WTC11 (cell line): ENCODE data around the gene PIAS2. TPM values are rescaled to one million over a fixed set of nuclear protein-coding genes. Genes with fewer than 3 reads are reported as not detected.

Experiments
- ATAC-seq: fragments of 200-7000 bp; cut with Tn5 transposase; 2 replicates; pipeline ENCODE4 v1.10.0; 2021; ENCODE audit warnings: mild to moderate bottlenecking, moderate library complexity
- CTCF ChIA-PET: fragments of 300-600 bp; sonication (Branson Sonifier 250); formaldehyde crosslinking; loops from one replicate; lab custom pipeline; 2021; ENCODE audit warnings: antibody characterized with exemption; lab: Charles Lee
- POLR2A ChIA-PET: fragments of 350-600 bp; sonication (Branson Sonifier 250); formaldehyde crosslinking; loops from one replicate; lab custom pipeline; 2021; ENCODE audit warnings: antibody characterized with exemption; lab: Charles Lee
- DNase-seq: peaks from one replicate; pipeline ENCODE4 v3.0.0; 2021; ENCODE audit warnings: low spot score
- H3K27ac Mint-ChIP-seq: 2 replicates; pipeline ENCODE4 v1.8.0; 2021; ENCODE audit warnings: mixed read lengths
- H3K27me3 Mint-ChIP-seq: 2 replicates; pipeline ENCODE4 v1.8.0; 2021; ENCODE audit warnings: low read depth, mild to moderate bottlenecking, moderate library complexity, mixed read lengths
- H3K36me3 Mint-ChIP-seq: 2 replicates; pipeline ENCODE4 v1.8.0; 2021; ENCODE audit warnings: mixed read lengths
- H3K4me1 Mint-ChIP-seq: 2 replicates; pipeline ENCODE4 v1.8.0; 2022; ENCODE audit warnings: mixed read lengths
- H3K4me3 Mint-ChIP-seq: 2 replicates; pipeline ENCODE4 v1.8.0; 2021; ENCODE audit warnings: mild to moderate bottlenecking, moderate library complexity, mixed read lengths
- H3K9me3 Mint-ChIP-seq: 2 replicates; pipeline ENCODE4 v1.8.0; 2021; ENCODE audit warnings: mixed read lengths
- ATF1 ChIP-seq: sonication (generic); formaldehyde crosslinking; IDR thresholded peaks from 2 replicates; pipeline ENCODE4 v1.8.1; 2023; ENCODE audit warnings: mild to moderate bottlenecking, moderate library complexity, missing genetic modification reagents
- ATF2 ChIP-seq: sonication (generic); formaldehyde crosslinking; IDR thresholded peaks from 2 replicates; pipeline ENCODE4 v1.8.1; 2022; ENCODE audit warnings: low read depth, missing genetic modification reagents, borderline replicate concordance
- CDX4 ChIP-seq: fragments of 250-450 bp; sonication (Bioruptor Pico); IDR thresholded peaks from 2 replicates; pipeline ENCODE4 v1.9.0; 2021; ENCODE audit warnings: moderate library complexity, mild to moderate bottlenecking, inconsistent platforms, borderline replicate concordance
- CTCF ChIP-seq: fragments of 200-600 bp; IDR thresholded peaks from 2 replicates; pipeline ENCODE4 v1.8.0; 2022; ENCODE audit warnings: antibody characterized with exemption
- E2F1 ChIP-seq: sonication (generic); formaldehyde crosslinking; IDR thresholded peaks from 2 replicates; pipeline ENCODE4 v1.8.0; 2022; ENCODE audit warnings: mild to moderate bottlenecking, missing genetic modification reagents
- EMX1 ChIP-seq: fragments of 250-450 bp; sonication (Bioruptor Pico); IDR thresholded peaks from 2 replicates; pipeline ENCODE4 v1.8.0; 2021; ENCODE audit warnings: mild to moderate bottlenecking
- ESRRA ChIP-seq: sonication (generic); formaldehyde crosslinking; IDR thresholded peaks from 2 replicates; pipeline ENCODE4 v1.8.1; 2022; ENCODE audit warnings: mild to moderate bottlenecking, missing genetic modification reagents, borderline replicate concordance
- HMGA2 ChIP-seq: fragments of 250-450 bp; sonication (Bioruptor Pico); IDR thresholded peaks from 2 replicates; pipeline ENCODE4 v1.4.0; 2021; ENCODE audit warnings: mild to moderate bottlenecking, moderate library complexity
- JAZF1 ChIP-seq: fragments of 250-450 bp; sonication (Bioruptor Pico); IDR thresholded peaks from 2 replicates; pipeline ENCODE4 v1.9.0; 2021; ENCODE audit warnings: moderate library complexity, mild to moderate bottlenecking, inconsistent platforms
- JUN ChIP-seq: sonication (generic); formaldehyde crosslinking; IDR thresholded peaks from 2 replicates; pipeline ENCODE4 v1.8.0; 2023; ENCODE audit warnings: mild to moderate bottlenecking, missing genetic modification reagents
- MXD4 ChIP-seq: fragments of 250-450 bp; sonication (Bioruptor Pico); IDR thresholded peaks from 2 replicates; pipeline ENCODE4 v1.8.0; 2021; ENCODE audit warnings: mild to moderate bottlenecking, moderate library complexity, borderline replicate concordance
- NFATC4 ChIP-seq: fragments of 250-450 bp; sonication (Bioruptor Pico); IDR thresholded peaks from 2 replicates; pipeline ENCODE4 v1.9.0; 2021; ENCODE audit warnings: mild to moderate bottlenecking
- NFYB ChIP-seq: sonication (generic); formaldehyde crosslinking; conservative IDR thresholded peaks from 2 replicates; pipeline ENCODE4 v1.8.0; 2022; ENCODE audit warnings: low read depth, missing genetic modification reagents
- NR3C1 ChIP-seq: sonication (generic); formaldehyde crosslinking; conservative IDR thresholded peaks from 2 replicates; pipeline ENCODE4 v1.8.1; 2023; ENCODE audit warnings: low read depth, mild to moderate bottlenecking, missing genetic modification reagents
- SMAD3 ChIP-seq: sonication (generic); formaldehyde crosslinking; IDR thresholded peaks from 2 replicates; pipeline ENCODE4 v1.8.0; 2022; ENCODE audit warnings: missing genetic modification reagents, mild to moderate bottlenecking, borderline replicate concordance
- TEAD4 ChIP-seq: sonication (generic); formaldehyde crosslinking; IDR thresholded peaks from 2 replicates; pipeline ENCODE4 v1.8.0; 2022; ENCODE audit warnings: mild to moderate bottlenecking, missing genetic modification reagents
- TP53 ChIP-seq: sonication (generic); formaldehyde crosslinking; IDR thresholded peaks from 2 replicates; pipeline ENCODE4 v1.8.1; 2023; ENCODE audit warnings: mild to moderate bottlenecking, missing genetic modification reagents
- USF2 ChIP-seq: sonication (generic); formaldehyde crosslinking; IDR thresholded peaks from 2 replicates; pipeline ENCODE4 v1.8.1; 2023; ENCODE audit warnings: mild to moderate bottlenecking, missing genetic modification reagents, moderate library complexity
- ZNF121 ChIP-seq: sonication (generic); formaldehyde crosslinking; IDR thresholded peaks from 2 replicates; pipeline ENCODE4 v1.8.0; 2023; ENCODE audit warnings: missing genetic modification reagents
- ZNF219 ChIP-seq: sonication (generic); formaldehyde crosslinking; IDR thresholded peaks from 2 replicates; pipeline ENCODE4 v1.8.0; 2023; ENCODE audit warnings: missing genetic modification reagents, mild to moderate bottlenecking, borderline replicate concordance
- ZNF532 ChIP-seq: fragments of 250-450 bp; sonication (Bioruptor Pico); IDR thresholded peaks from 2 replicates; pipeline ENCODE4 v1.9.0; 2021; ENCODE audit warnings: mild to moderate bottlenecking, borderline replicate concordance
- total RNA-seq: library from RNA; stranded (reverse); gene quantifications from 3 replicates; pipeline ENCODE4 v1.2.3, GENCODE V29; 2021

PIAS2 gene
- total RNA-seq, 1 experiment from 2014 or later = 50.7 TPM

- no peak for TF ChIP-seq USF2 (CRISPR knock-in tag)
- TF ChIP-seq CTCF = no peak
- no peak for TF ChIP-seq HMGA2
- no peak for TF ChIP-seq SMAD3 (CRISPR knock-in tag)
- TF ChIP-seq JUN (CRISPR knock-in tag) = no peak
- TF ChIP-seq NFYB (CRISPR knock-in tag) = no peak
Observed at GRCh38 chr18:46883180-46883579, 34.1 kb downstream of the PIAS2 start (continued).

GRCh38 chr18:46877329-46877987, 39.8 kb downstream of the PIAS2 start:
- CTCF ChIA-PET = interaction anchor here (0.6 kb wide), 1 partner anchor 75 kb away, joined by 4 read pairs; no protein-coding TSS in a partner anchor

More at GRCh38 chr18:46877329-46877987, 39.8 kb downstream of the PIAS2 start:
- Mint-ChIP-seq H3K27me3 (no peaks in the 10 kb centered on the region), H3K9me3 (peaks cover 60% of the 10 kb centered on the region), H3K4me1 (peaks cover 43% of the 10 kb centered on the region), H3K27ac (peak overlapping the region; percentile 89), H3K36me3 (peaks cover 82% of the 10 kb centered on the region), H3K4me3 (no peak overlapping the region)
- DNase-seq (no peak), ATAC-seq (peak; percentile 7; the same call in 1 of the 2 replicates)
- TF ChIP-seq JAZF1 = no peak
- TF ChIP-seq ATF1 (CRISPR knock-in tag) = no peak
- TF ChIP-seq ZNF532 = no peak
- no peak for TF ChIP-seq ZNF219 (CRISPR knock-in tag)
- no peak for TF ChIP-seq E2F1 (CRISPR knock-in tag)
- no peak for TF ChIP-seq TEAD4 (CRISPR knock-in tag)
- no peak for TF ChIP-seq TP53 (CRISPR knock-in tag)
- no peak for TF ChIP-seq MXD4
- no peak for TF ChIP-seq ESRRA (CRISPR knock-in tag)
- no peak for TF ChIP-seq SMAD3 (CRISPR knock-in tag)
- no peak for TF ChIP-seq ATF2 (CRISPR knock-in tag)
- TF ChIP-seq CDX4 (CRISPR knock-in tag) = no peak
- no peak for TF ChIP-seq NFATC4
- no peak for TF ChIP-seq ZNF121 (CRISPR knock-in tag)
- no peak for TF ChIP-seq NR3C1 (CRISPR knock-in tag)
- no peak for TF ChIP-seq EMX1 (CRISPR knock-in tag)
- no peak for TF ChIP-seq CTCF
- POLR2A ChIA-PET = no interaction called here
